Stimulated activated CD8-positive, alpha-beta memory T cell treated with anti-CD3 and anti-CD28 coated beads, Interleukin-2, amount 100 ng/mL, for 48 hours (primary cell): Measurements from ENCODE around the gene ZNF490.
"Not testable (repeated sequence)": the region's sequence is repeated elsewhere in the genome, so short reads cannot be mapped to it uniquely, and the experiment has no call there.

Experiments
- DNase-seq, 2 donors: peaks; one replicate each; pipeline ENCODE4 v3.0.0-alpha.2; 2020; ENCODE audit warnings: low read depth in 2 of 2

Gene ZNF490

DNA sequence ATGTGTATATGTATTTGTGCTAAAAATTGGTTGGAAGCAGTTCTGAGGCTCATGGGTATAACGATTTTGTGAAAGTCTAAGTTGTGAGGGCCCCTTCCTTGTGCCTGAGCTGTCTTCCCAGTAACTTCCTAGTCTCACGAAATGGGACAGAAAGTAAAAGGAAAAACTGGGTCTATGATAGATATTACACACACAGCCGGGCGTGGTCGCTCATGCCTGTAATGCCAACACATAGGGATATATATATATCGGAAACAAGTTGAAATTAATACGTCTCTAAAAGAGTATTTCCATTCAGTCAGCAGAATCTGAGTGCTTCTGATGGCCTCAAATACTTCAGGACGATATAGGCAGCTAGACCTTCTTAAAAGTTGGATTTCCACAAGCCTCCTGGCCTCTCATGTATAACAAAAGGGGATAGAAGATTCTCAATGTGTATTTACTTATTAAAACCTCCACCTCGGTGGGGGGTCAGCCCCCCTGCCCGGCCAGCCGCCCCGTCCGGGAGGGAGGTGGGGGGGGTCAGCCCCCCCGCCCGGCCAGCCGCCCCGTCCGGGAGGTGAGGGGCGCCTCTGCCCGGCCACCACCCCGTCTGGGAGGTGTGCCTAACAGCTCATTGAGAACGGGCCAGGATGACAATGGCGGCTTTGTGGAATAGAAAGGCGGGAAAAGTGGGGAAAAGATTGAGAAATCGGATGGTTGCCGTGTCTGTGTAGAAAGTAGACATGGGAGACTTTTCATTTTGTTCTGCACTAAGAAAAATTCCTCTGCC lies 10.8 kb upstream of the ZNF490 start:
- not testable (repeated sequence) for DNase-seq

DNA sequence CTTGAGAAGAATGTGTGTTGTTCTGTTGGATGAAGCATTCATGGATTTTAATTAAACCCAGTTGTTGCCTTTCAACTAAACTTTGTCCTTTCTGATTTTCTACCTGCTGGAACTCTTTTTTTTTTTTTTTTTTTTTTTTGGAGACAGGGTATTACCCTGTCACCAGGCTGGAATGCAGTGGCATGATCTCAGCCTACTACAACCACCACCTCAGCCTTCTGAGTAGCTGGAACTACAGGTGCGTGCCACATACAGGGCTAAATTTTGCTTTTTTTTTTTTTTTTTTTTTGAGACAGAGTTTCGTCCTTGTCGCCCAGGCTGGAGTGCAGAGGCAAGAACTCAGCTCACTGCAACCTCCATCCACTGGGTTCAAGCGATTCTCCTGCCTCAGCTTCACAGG lies 7.0 kb upstream of the ZNF490 start:
- no peak for DNase-seq

DNA sequence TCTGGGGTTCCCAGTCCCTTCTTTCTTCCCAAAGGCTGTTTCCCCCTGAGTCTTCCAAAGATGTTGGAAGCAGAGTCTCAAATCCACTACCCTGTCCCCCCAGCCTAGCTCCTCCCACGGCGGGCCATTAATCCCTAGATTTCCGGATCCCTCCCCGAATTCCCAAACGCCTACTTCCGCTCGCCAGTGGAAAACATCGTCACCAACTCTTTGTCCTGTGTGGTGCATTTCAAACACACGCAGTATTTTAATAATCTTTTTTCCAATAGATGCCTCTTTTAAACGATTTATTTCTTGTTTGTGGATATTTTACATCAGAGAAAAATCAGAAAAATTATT lies 717 bp upstream of the ZNF490 start:
- no peak for DNase-seq

DNA sequence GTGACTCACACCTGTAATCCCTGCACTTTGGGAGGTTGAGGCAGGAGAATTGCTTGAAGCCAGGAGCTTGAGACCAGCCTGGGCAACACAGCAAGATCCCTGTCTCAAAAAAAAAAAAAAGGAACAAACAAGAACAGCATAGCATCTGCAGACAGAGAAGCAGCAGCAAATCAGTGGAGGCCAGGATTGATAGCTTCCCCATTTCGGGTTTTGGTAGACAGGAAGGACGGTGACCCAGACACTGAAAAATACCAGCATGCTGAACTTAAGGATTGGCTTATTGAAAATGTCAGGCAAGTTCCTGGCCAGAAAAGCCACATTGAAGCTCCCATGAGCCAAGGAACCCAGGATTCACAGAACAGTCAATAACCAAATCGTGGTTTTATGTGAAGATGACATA lies 3.0 kb downstream of the ZNF490 start:
- DNase-seq = no peak

DNA sequence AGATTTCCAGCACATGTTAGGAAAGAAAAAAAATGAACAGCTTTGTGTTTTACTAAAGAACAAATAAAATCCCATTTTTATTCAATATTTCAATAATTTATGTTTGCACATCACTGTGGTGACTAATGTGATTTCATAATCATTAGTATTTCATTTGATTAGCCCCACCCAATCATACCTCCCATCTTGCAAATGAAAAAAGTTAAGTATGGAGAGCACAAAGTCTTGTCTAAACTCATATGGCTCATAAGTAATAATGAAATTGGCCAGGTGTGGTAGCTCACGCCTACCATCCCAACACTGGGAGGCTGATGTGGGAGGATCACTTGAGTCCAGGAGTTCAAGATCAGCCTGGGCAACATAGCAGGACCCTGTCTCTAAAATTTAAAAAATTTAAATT lies 3.8 kb downstream of the ZNF490 start:
- no peak for DNase-seq

DNA sequence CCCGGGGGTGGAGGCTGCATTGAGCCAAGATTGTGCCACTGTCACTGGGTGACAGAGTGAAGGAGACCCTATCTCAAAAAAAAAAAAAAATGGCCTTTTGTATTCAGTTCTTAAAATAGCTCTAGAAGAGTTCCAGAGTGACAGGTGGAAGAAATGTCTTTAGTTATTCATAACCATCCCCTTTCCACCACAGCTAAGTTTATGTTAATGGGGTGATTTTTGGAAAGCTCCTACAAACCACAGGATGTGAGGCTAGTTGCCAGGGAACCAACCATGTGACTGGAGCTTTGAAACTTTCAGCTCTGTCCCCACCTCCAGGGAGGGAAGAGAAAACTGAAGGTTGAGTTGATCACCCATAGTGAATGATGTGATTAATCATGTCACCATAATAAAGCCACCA lies 6.9 kb downstream of the ZNF490 start:
- DNase-seq = no peak

DNA sequence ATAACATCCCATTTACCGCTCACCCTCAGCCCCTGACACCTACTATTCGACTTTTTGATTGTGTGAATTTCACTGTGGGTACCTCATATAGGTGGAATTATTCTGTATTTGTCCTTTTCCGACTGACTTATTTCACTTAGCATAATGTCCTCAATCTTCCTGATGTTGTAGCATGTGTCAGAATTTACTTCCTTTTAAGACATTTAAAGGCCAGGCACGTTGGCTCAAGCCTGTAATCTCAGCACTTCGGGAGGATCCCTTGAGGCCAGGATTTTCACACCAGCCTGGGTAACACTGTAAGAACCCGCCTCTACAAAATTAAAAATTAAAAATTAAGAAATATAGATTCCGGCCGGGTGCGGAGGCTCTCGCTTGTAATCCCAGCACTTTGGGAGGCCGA lies 13.0 kb downstream of the ZNF490 start:
- DNase-seq = no peak

DNA sequence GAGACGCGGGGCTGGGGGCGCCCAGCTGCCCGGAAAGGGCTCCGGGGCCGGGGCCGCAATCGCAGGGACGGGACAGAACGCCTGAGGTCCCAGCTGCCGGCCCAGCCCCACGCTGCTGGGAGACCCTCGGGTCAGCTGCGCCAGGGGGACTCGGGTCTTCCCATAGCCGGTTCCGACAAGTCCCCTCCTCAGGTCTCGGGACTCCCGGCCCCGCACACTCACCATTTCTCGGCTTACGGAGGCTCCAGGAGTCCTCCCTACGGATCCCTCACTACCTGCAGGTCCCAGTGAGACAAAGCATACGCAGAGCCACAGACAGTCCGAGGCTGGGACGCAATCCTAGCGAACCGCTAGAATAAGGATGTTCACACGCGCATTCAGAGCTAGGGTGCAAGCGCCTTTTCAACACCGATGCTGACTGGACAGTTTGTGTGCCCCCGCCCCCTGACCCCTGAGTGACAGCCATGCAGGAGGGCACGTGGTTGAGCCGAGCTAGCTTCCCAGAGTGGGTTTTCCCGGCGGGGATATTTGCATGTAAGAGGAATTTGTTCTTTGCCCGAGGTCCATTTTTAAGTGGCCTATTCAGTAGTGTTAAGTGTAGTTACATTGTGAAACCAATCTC lies 13.6 kb downstream of the ZNF490 start:
- no peak for DNase-seq

DNA sequence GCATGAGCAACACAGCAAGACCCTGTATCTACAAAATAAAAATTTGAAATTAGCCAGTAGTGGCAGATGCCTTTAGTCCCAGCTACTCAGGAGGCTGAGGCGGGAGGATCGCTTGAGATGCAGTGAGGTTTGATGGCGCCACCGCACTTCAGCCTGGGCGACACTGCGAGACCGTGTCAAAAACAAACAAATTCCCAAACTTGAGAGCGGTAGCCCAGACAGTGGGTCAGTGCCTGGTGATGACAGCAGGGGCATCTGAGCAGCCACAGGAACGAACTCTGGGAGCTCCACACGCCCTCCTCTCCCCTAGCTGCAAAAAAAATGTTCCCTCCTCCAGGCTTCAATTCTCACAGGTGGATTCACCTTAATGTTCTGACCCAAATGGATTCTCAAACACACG lies 14.1 kb downstream of the ZNF490 start:
- no peak for DNase-seq

DNA sequence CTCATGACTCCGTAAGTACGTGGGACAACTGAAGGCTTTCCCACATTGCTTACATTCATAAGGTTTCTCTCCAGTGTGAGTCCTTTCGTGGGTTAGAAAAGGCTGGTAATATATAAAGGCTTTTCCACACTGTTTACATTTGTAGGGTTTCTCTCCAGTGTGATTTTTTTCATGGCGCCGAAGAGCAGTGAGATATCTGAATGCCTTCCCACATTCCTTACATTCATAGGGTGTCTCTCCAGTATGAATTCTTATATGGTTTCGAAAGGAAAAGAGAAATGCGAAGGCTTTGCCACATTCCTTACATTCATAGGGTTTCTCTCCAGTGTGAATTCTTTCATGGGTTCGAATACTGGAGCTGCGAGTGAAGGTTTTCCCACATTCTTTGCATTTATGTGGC lies 29.5 kb downstream of the ZNF490 start:
- DNase-seq = no peak

DNA sequence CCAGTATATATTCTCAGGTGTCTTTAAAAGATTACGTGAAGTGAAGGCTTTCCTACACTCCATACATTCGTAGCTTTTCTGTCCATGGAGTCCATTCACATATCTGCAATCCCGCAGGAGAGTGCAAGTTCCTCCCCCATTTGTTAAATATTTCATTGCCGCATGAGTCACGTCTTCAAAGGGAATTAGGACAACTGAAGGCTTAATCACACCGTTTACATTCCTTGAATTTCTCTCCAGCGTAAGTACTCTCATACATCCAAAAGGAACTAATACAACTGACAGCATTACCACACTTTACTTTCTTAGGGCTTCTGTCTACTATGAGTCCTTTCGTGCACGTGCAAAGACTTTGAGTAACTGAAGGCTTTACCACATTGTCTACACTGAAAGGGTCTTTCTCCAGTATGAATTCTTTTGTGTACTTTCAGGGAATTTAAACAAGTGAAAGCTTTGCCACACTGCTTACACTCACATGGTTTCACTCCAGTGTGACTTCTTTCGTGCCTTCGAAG lies 30.4 kb downstream of the ZNF490 start:
- DNase-seq = no peak

DNA sequence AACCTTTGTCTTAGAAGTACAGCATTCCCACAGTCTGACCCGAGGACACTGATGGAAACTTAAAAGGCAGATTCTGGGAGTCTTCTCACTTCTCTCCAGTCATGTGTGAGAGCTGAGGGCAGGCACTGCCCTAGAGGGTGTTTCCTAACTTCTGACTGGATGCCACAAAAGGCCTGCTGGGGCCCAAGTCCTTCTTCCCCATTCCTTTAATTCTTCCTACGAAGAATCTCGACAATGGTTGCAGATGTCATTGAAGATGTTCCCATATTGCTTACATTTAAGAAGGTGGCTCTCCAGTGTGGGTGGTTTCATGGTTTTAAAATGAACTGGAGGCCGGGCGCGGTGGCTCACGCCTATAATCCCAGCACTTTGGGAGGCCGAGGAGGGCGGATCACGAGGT lies 32.0 kb downstream of the ZNF490 start:
- DNase-seq = no peak

DNA sequence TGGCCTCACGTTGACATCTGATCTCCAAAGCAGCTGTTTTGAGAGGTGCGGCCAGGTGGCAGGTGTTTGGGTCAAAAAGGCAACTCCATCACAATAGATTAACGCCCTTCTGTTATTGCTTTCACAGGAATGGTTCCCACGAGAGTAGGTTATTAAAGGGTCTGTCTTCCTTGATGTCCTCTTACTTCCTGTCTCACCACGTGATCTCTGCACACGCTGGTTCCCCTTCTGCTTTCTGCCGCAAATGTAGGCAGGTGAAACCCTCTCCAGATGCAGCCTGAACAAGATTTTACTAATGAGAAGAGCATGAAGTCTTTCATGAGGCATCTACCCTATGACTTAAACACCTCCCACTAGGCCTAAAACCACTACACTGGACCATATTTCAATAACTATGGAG lies 36.6 kb downstream of the ZNF490 start:
- no peak for DNase-seq

DNA sequence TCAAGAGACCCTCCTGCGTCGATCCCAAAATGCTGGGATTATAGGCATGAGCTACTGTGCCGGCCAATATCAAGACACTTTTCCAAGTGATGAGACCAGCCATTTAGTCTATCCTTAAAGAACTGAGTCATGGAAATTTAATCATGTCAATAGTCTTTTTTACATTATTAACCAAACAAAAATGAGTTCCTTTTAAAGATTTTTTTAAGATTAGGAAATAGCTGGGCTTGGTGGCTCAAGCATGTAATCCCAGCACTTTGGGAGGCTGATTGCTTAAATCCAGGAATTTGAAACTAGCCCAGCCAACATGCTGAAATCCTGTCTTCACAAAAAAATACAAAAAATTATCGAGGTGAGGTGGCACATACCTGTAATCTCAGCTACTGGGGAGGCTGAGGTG lies 42.7 kb downstream of the ZNF490 start:
- no peak for DNase-seq

DNA sequence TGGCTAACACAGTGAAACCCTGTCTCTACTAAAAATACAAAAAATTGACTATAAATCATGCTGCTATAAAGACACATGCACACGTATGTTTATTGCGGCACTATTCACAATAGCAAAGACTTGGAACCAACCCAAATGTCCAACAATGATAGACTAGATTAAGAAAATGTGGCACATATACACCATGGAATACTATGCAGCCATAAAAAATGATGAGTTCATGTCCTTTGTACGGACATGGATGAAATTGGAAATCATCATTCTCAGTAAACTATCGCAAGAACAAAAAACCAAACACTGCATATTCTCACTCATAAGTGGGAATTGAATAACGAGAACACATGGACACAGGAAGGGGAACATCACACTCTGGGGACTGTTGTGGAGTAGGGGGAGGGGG lies 44.2 kb downstream of the ZNF490 start:
- not testable (repeated sequence) for DNase-seq

DNA sequence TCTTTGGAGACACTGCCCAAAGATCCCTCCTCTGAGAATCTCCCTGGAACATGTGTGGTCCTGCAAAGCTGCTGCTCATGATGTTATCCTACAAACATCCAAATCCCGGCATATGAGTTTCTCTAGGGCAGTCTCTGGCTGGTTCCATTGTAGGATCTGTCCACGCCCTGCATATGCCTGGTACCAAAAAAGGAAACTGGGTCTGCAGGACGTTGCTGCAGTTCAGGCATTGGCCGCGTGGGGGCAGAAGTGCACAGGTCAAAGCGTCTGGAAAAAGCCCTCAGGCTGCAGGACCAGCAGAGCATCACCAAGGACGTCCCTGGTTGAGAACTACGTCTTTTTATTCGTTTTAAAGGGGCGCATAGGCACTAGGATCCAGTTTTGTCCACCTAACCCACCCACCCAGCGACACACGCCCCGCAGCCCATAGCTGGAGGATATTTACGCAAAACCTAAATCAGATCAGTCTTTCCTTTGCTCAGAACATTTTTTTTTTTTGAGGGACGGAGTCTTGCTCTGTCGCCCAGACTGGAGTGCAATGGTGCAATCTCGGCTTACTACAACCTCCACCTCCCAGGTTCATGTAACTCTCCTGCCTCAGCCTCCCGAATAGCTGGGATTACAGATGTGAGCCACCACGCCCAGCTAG lies 46.5 kb downstream of the ZNF490 start:
- DNase-seq = peak; percentile 81 to 92

DNA sequence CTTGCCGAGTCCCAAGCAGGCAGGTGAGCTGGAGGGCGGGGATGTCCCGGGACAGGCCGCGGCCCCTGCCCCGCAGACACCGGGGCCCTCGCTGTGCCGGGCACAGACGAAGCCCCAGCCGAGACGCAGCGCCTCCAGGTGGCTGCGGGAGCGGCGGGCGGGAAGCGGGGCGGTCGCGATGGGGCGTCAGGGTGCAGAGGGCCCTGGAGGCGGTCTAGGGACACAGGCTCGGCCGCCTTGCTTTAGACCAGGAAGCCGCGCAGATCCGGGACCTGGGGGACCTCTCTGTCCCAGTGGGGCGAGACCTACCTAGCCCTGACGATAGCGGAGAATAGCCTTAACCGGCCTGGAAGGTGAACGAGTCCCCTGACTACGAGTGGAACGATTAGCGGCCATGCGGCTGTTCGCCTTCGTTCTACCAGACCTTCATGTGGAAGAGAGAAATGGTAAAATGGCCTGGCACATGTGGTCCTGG lies 55.1 kb downstream of the ZNF490 start:
- DNase-seq = no peak

DNA sequence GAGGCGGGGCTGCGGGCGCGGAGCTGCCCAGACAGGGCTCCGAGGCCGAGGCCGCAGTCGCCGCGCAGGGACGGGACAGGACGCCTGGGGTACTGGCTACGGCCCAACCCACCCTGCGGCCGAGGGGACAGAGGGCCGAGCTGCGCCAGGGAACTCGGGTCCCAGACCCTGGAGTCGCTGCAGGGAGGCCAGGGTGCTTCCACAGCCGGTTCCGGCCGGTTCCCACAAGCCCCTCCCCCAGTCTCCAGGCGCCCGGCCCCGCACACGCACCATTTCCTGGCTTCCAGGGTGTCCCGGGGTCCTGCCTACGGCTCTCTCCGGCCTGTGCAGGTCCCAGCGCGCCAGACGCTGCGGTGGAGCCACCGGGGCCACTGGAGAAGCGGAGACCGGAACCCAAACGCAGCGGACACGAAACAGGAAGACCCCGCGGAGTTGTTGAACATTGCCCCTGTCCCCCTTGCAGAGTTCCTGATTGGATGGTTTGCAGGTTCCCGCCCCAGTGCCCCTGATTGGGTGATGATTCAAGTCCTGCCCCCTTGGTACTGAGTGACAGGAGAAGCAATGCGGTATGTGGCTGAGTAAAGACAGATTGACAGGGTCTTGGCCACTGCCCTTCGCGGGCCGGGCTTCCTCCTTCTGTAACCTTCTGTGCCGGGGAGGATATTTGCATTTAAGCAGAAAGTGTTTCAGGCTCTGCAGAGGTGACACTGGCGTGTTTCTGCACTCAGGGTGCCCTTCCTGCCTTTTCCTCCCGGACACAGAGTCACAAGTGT lies 59.4 kb downstream of the ZNF490 start, which contains the start of gene ZNF564:
ZNF564 (minus strand) TSS at position 423 of the 773 bp plus-strand sequence; CDS start at position 273, 150 bp downstream.
- peak; percentile 75 to 86 for DNase-seq

DNA sequence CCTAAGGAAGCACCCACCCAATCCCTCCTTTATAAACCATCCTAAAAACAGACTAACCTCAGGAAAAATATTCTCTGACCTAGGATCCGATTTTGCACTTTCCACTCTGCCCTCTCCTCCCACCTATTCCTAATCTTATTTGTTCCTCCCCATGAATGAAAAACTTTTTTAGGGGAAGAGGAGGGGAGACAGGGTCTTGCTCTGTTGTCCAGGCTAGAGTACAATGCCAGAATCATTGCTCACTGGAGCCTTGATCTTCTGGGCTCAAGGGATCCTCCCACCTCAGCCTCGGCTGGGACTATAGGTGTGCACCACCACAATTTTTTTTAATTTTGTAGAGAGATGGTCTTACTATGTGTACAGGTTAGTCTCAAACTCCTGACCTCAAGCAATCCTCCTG lies 63.7 kb downstream of the ZNF490 start:
- DNase-seq = no peak

DNA sequence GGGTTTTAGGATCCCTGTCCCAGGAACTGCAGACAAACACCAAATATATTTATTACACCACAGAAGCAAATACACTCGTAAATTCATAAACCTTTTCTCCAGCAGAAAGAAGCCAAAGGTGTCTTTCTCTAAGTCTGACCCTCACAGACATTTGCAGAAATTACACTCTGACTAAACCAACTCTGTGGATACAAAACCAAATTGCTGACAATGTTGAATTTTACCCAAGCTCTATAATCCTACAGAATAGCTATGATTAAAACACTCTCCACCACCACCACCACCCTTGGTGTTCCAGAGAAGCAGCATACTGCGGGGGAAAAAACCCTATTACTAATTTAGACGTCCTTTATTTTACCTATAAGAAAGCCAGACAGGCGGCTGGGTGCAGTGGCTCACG lies 64.5 kb downstream of the ZNF490 start:
- no peak for DNase-seq

DNA sequence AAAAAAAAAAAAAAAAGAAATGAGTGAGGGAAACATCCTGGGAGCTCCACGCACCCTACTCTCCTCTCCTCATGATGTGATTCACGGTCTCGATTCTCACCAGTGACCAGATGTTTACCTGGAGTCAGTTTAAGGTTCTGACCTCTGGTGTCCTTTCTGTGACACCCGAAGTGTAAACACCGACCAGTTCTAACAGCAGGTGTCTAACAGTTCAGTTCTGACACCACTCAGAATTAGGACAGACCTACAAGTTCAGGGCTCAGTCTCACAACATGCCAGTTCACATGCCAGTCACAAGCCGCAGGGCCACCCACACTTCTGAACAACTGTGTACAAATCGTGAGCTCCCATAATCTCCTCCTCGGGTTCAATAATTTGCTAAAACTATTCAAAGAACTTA lies 65.3 kb downstream of the ZNF490 start:
- no peak for DNase-seq

DNA sequence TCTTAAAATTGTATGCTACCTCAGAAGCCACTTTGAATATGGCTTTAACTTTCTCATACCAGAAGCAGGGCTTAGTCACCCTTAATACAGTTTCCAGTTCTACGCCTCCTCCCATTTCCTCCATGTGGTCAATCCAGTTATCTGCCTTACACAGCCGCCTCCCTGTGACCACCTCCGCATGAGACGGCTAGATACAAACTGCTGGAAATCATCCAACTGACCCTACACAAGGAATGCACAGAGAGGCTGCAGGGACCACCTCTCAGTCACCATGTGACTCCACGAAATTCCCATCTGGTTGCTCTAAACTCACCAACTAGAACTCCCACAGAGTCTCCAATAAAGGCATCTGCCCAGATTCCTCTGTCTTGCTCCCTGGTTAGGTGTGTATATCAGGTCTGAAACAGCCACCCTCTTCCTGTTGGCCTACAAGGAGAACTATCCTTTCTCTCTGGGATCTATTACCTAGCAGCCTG lies 66.2 kb downstream of the ZNF490 start:
- DNase-seq = no peak
